HG03175 (cell line): ENCODE data around the gene ERFE.
"Not testable (repeated sequence)": the region's sequence is repeated elsewhere in the genome, so short reads cannot be mapped to it uniquely, and the experiment has no call there.

Source experiments
- ATAC-seq: cut with Tn5 transposase; IDR thresholded peaks from one replicate; pipeline ENCODE4 v1.9.1; 2021; ENCODE audit warnings: mild to moderate bottlenecking, moderate library complexity; ENCODE audit not compliant: unreplicated experiment

ERFE gene

GRCh38 chr2:238166391-238167343 lies 7.9 kb downstream of the ERFE start:
- ATAC-seq = no peak

GRCh38 chr2:238167344-238167715 lies 8.6 kb downstream of the ERFE start:
- ATAC-seq = no peak

- no peak for ATAC-seq
These were observed 9.0 kb downstream of the ERFE start for GRCh38 chr2:238167761-238168160.

GRCh38 chr2:238168196-238169047 lies 9.7 kb downstream of the ERFE start:
- ATAC-seq = no peak

- no peak for ATAC-seq
These were observed 10.4 kb downstream of the ERFE start for GRCh38 chr2:238169048-238169707.

- ATAC-seq = no peak
These were observed 11.0 kb downstream of the ERFE start for GRCh38 chr2:238169708-238170251.

- no peak for ATAC-seq
These were observed 11.8 kb downstream of the ERFE start for GRCh38 chr2:238170386-238171071.

GRCh38 chr2:238171072-238171431 lies 12.3 kb downstream of the ERFE start:
- not testable (repeated sequence) for ATAC-seq

- ATAC-seq = no peak
These were observed 12.9 kb downstream of the ERFE start for GRCh38 chr2:238171575-238172187.

GRCh38 chr2:238172439-238172838 lies 13.7 kb downstream of the ERFE start:
- ATAC-seq = no peak

- no peak for ATAC-seq
These were observed 14.9 kb downstream of the ERFE start for GRCh38 chr2:238173692-238174091.

- ATAC-seq = no peak
These were observed 15.5 kb downstream of the ERFE start for GRCh38 chr2:238174291-238174690.

GRCh38 chr2:238174701-238175100 lies 15.9 kb downstream of the ERFE start:
- no peak for ATAC-seq

- no peak for ATAC-seq
These were observed 17.8 kb downstream of the ERFE start for GRCh38 chr2:238176613-238177012.

- ATAC-seq = no peak
These were observed 21.8 kb downstream of the ERFE start for GRCh38 chr2:238180554-238180953.

GRCh38 chr2:238182362-238182761 lies 23.6 kb downstream of the ERFE start:
- ATAC-seq = no peak

GRCh38 chr2:238183821-238184220 lies 25.1 kb downstream of the ERFE start:
- no peak for ATAC-seq

GRCh38 chr2:238187618-238188548 lies 29.1 kb downstream of the ERFE start:
- no peak for ATAC-seq

GRCh38 chr2:238190445-238190844 lies 31.7 kb downstream of the ERFE start:
- ATAC-seq = no peak
